K562 (cell line): ENCODE results near the gene HPSE2. TPM values are rescaled to one million over a fixed set of nuclear protein-coding genes. Genes with fewer than 3 reads are reported as not detected.

Source experiments
- ATAC-seq: fragments of 200-7000 bp; cut with Tn5 transposase; 3 replicates; pipeline ENCODE4 v1.9.1; 2020; ENCODE audit warnings: moderate library complexity
- BruUV-seq: library from RNA; stranded (reverse); fragments of 400-500 nt; replicated peaks from 2 replicates; lab custom pipeline; 2021; lab: Mats Ljungman, UMichigan
- CTCF ChIA-PET: fragments of 300-600 bp; formaldehyde crosslinking; extraction: SDS; loops from one replicate; lab custom pipeline; 2021; ENCODE audit warnings: low intra/inter-chr PET ratio; lab: Yijun Ruan, JAX
- POLR2A ChIA-PET: fragments of 300-600, 350-650 bp; sonication (Branson Sonifier 250); formaldehyde crosslinking; extraction: SDS; loops from one replicate; lab custom pipeline; 2021; ENCODE audit warnings: antibody characterized with exemption, inconsistent platforms; lab: Yijun Ruan, JAX
- DNase-seq, 4 experiments: peaks; one replicate each; pipeline versions ENCODE4 v3.0.0 to v3.0.0-alpha.2; 2011 to 2018; ENCODE audit warnings: low spot score in 3 of 4, mixed read lengths in 3 of 4; ENCODE audit errors: extremely low read depth in 1 of 4
- FAIRE-seq: peaks from 2 replicates; lab custom pipeline; 2011; peaks lifted over from hg19 to GRCh38; lab: Jason Lieb, UNC
- H2AFZ ChIP-seq: 2 replicates; pipeline ENCODE4 v1.6.0; 2011; ENCODE audit warnings: low read depth, low read length, control low read depth, inconsistent platforms
- H3K27ac ChIP-seq: fragments of 200-600 bp; 3 replicates; pipeline ENCODE4 v1.8.0; 2011; ENCODE audit warnings: low read depth, mild to moderate bottlenecking, control low read depth, inconsistent platforms, low read length, moderate library complexity, mixed read lengths; ENCODE audit errors: extremely low read depth
- H3K27me3 ChIP-seq, 2 experiments: fragments of 300-600 bp in 1 of 2; 2 replicates in 1 of 2; 3 replicates in 1 of 2; pipeline versions ENCODE4 v1.6.0 to v1.8.0; 2011; ENCODE audit warnings: inconsistent platforms in 2 of 2, low read length in 2 of 2, mild to moderate bottlenecking in 1 of 2, mixed read lengths in 1 of 2, moderate library complexity in 1 of 2; ENCODE audit not compliant: control insufficient read depth in 2 of 2, insufficient read depth in 2 of 2
- H3K36me3 ChIP-seq: fragments of 300-600 bp; 3 replicates; pipeline ENCODE4 v1.8.0; 2011; ENCODE audit warnings: mild to moderate bottlenecking, low read length, inconsistent platforms; ENCODE audit not compliant: control insufficient read depth, insufficient read depth
- H3K4me1 ChIP-seq, 2 experiments: fragments of 200-600 bp in 1 of 2; replicated peaks in 1 of 2; 2 replicates in 1 of 2; 3 replicates in 1 of 2; pipeline versions ENCODE4 v1.5.1 to v1.8.0; 2011; ENCODE audit warnings: inconsistent platforms in 2 of 2, low read length in 2 of 2, mild to moderate bottlenecking in 1 of 2, mixed read lengths in 1 of 2, moderate library complexity in 1 of 2; ENCODE audit not compliant: control insufficient read depth in 2 of 2, insufficient read depth in 2 of 2
- H3K4me2 ChIP-seq: 2 replicates; pipeline ENCODE4 v1.6.1; 2011; ENCODE audit warnings: low read length, control low read depth, inconsistent platforms, mixed read lengths; ENCODE audit not compliant: insufficient read depth
- H3K4me3 ChIP-seq: fragments of 200-600 bp; sonication (generic), shearing (Covaris generic); 2 replicates; pipeline ENCODE4 v1.5.1; 2016; ENCODE audit warnings: control low read depth, inconsistent platforms
- H3K79me2 ChIP-seq: fragments of 200-600 bp; 3 replicates; pipeline ENCODE4 v1.8.0; 2011; ENCODE audit warnings: low read length, inconsistent platforms; ENCODE audit not compliant: control insufficient read depth, insufficient read depth
- H3K9ac ChIP-seq, 2 experiments: 2 replicates each; pipeline versions ENCODE4 v1.6.0 to v1.6.1; 2011; ENCODE audit warnings: low read depth in 2 of 2, low read length in 2 of 2, control low read depth in 1 of 2, inconsistent platforms in 1 of 2, mild to moderate bottlenecking in 1 of 2, mixed read lengths in 1 of 2; ENCODE audit not compliant: insufficient read depth in 1 of 2
- H3K9me1 ChIP-seq: one replicate; pipeline ENCODE4 v1.6.0; 2011; ENCODE audit warnings: inconsistent platforms, mild to moderate bottlenecking, low read length, moderate library complexity; ENCODE audit not compliant: control insufficient read depth, insufficient read depth
- H3K9me3 ChIP-seq: replicated peaks from 2 replicates; pipeline ENCODE4 v1.5.1; 2011; ENCODE audit warnings: low read depth, low read length, inconsistent platforms; ENCODE audit not compliant: control insufficient read depth, insufficient read depth
- H4K20me1 ChIP-seq: replicated peaks from 2 replicates; pipeline ENCODE4 v1.6.1; 2011; ENCODE audit warnings: low read length, inconsistent platforms, mixed read lengths; ENCODE audit not compliant: control insufficient read depth, insufficient read depth
- CHCHD3 ChIP-seq: fragments of 250-450 bp; sonication (Bioruptor Pico); IDR thresholded peaks from 2 replicates; pipeline ENCODE4 v2.1.2; 2022; ENCODE audit warnings: mild to moderate bottlenecking
- NKRF ChIP-seq: fragments of 450-650 bp; IDR thresholded peaks from 2 replicates; pipeline ENCODE4 v1.6.1; 2016; ENCODE audit warnings: borderline replicate concordance
- PHB ChIP-seq: fragments of 250-450 bp; sonication (Bioruptor Pico); IDR thresholded peaks from 2 replicates; pipeline ENCODE4 v1.5.0; 2021
- RBM25 ChIP-seq: fragments of 200-400 bp; formaldehyde crosslinking; IDR thresholded peaks from 2 replicates; pipeline ENCODE4 v1.6.1; 2018; ENCODE audit warnings: low read length, low read depth, moderate library complexity; ENCODE audit not compliant: severe bottlenecking
- SMAD4 ChIP-seq: fragments of 250-450 bp; sonication (Bioruptor Pico); conservative IDR thresholded peaks from 2 replicates; pipeline ENCODE4 v1.8.0; 2021; ENCODE audit warnings: inconsistent platforms, mild to moderate bottlenecking, moderate library complexity
- ZNF121 ChIP-seq: sonication (generic); formaldehyde crosslinking; conservative IDR thresholded peaks from 2 replicates; pipeline ENCODE4 v1.8.0; 2022; ENCODE audit warnings: missing genetic modification reagents
- WGBS: fragments of 100-300 bp; shearing (Covaris generic); methylation state at CpG from one replicate; pipeline ENCODE4 v1.1.6; 2016; ENCODE audit warnings: low coverage, mixed read lengths; ENCODE audit not compliant: insufficient coverage; ENCODE audit errors: missing lambda C conversion rate; 5-methylcytosine and 5-hydroxymethylcytosine counted together
- in situ Hi-C: fragments of 300-500 bp; cut with MboI; formaldehyde crosslinking; loops from 4 replicates; pipeline ENCODE4 v1.15.0; 2018; ENCODE audit warnings: inconsistent platforms, mixed read lengths
- intact Hi-C: fragments of 100-400 bp; cut with micrococcal nuclease; formaldehyde crosslinking; loops from 2 replicates; pipeline ENCODE4 v1.14.2; 2022
- polyA plus RNA-seq, 8 experiments: library from polyadenylated mRNA; depleted of rRNA in 4 of 8; stranded (reverse) in 5 of 8; unstranded in 3 of 8; fragments of >200 nt; fragmentation: Nextera tagmentation in 2 of 8; fragmentation: Illumina TruSeq in 1 of 8; extraction: Ambion mirVana in 2 of 8; extraction: Trizol in 1 of 8; gene quantifications; 2 replicates each; pipeline versions ENCODE4 v1.2.1 to v1.2.3, GENCODE V29; 2011 to 2014; ENCODE audit warnings: inconsistent platforms in 1 of 8, missing spikeins in 1 of 8
- total RNA-seq, 7 experiments: library from RNA; depleted of rRNA in 6 of 7; stranded (reverse); fragments of >200 nt in 6 of 7; fragmentation: Illumina TruSeq in 2 of 7; extraction: Trizol in 2 of 7; gene quantifications; 2 replicates each; pipeline versions ENCODE4 v1.2.1 to v1.2.3, GENCODE V29; 2011 to 2021; ENCODE audit warnings: low replicate concordance in 1 of 7

Gene HPSE2
- total and polyA plus RNA-seq, 9 of the 15 experiments (the other 6 are each of a cell fraction or from before 2014, with no cell fraction given): 0.03 to 0.10 (median 0.04) TPM; not detected in 2

- ChIA-PET CTCF (no interaction called here), POLR2A (no interaction called here)
- Histone ChIP-seq H3K4me2 (no peak overlapping the region), H3K79me2 (no peaks in the 10 kb centered on the region), H3K36me3 (no peaks in the 10 kb centered on the region), H3K9me1 (no peaks in the 10 kb centered on the region), H4K20me1 (no peaks in the 10 kb centered on the region), H3K4me1 (no peaks in the 10 kb centered on the region), H3K27ac (no peak overlapping the region), H3K9ac (no peak overlapping the region), H3K4me3 (no peak overlapping the region), H2AFZ (no peak overlapping the region), H3K9me3 (no peaks in the 10 kb centered on the region), H3K27me3 (no peaks in the 10 kb centered on the region)
- no peak for TF ChIP-seq RBM25
- TF ChIP-seq NKRF: no peak
- TF ChIP-seq CHCHD3 (CRISPR knock-in tag): no peak
- TF ChIP-seq PHB (CRISPR knock-in tag): no peak
- TF ChIP-seq SMAD4 (CRISPR knock-in tag): no peak
- TF ChIP-seq ZNF121: no peak
- FAIRE-seq (no peak), DNase-seq (no peak), ATAC-seq (no peak)
- 13% methylated on average over 1 of the region's 1 CpG for WGBS
- intact Hi-C loops: no loop called here
- in situ Hi-C loops: no loop called here
- no TSS peak for BruUV-seq
Observed at GRCh38 chr10:98673171-98673782, 562.4 kb downstream of the HPSE2 start.
